Lung (tissue), 12 donors: ENCODE data around the gene TNK2. TPM values are rescaled to one million over a fixed set of nuclear protein-coding genes. Genes with fewer than 3 reads are reported as not detected.
"Not testable (repeated sequence)": the region's sequence is repeated elsewhere in the genome, so short reads cannot be mapped to it uniquely, and the experiment has no call there.

ENCODE experiments used
- ATAC-seq: fragments of 200-7000 bp; cut with Tn5 transposase; one replicate; pipeline ENCODE4 v1.9.1; 2020; ENCODE audit warnings: moderate number of reproducible peaks; ENCODE audit not compliant: insufficient read depth, low FRiP score
- DNase-seq, 3 donors: peaks; one replicate each; pipeline ENCODE4 v3.0.0-alpha.2; 2013 to 2017
- H3K27ac ChIP-seq, 2 donors: one replicate each; pipeline ENCODE4 v1.5.1; 2013; ENCODE audit warnings: mild to moderate bottlenecking in 2 of 2, moderate library complexity in 2 of 2, control low read depth in 1 of 2, inconsistent platforms in 1 of 2, low read depth in 1 of 2, low read length in 1 of 2
- H3K27me3 ChIP-seq, 3 donors: one replicate each; pipeline ENCODE4 v1.5.1; 2013; ENCODE audit warnings: low read length in 2 of 3; ENCODE audit not compliant: control insufficient read depth in 3 of 3, insufficient read depth in 3 of 3
- H3K36me3 ChIP-seq, 4 donors: one replicate each; pipeline ENCODE4 v1.5.1; 2013; ENCODE audit warnings: low read length in 4 of 4, mild to moderate bottlenecking in 1 of 4, moderate library complexity in 1 of 4; ENCODE audit not compliant: control insufficient read depth in 4 of 4, insufficient read depth in 4 of 4
- H3K4me1 ChIP-seq, 5 donors: one replicate each; pipeline ENCODE4 v1.5.1; 2013; ENCODE audit warnings: low read length in 5 of 5, mild to moderate bottlenecking in 2 of 5, moderate library complexity in 1 of 5; ENCODE audit not compliant: control insufficient read depth in 5 of 5, insufficient read depth in 5 of 5
- H3K4me3 ChIP-seq: one replicate; pipeline ENCODE4 v1.5.1; 2013; ENCODE audit warnings: mild to moderate bottlenecking, control low read depth, moderate library complexity
- H3K9ac ChIP-seq, 2 donors: one replicate each; pipeline ENCODE4 v1.5.1; 2013; ENCODE audit warnings: low read length in 2 of 2, control low read depth in 1 of 2; ENCODE audit not compliant: insufficient read depth in 1 of 2
- H3K9me3 ChIP-seq, 4 donors: one replicate each; pipeline ENCODE4 v1.5.1; 2013; ENCODE audit warnings: low read length in 3 of 4, mild to moderate bottlenecking in 1 of 4, moderate library complexity in 1 of 4; ENCODE audit not compliant: control insufficient read depth in 4 of 4, insufficient read depth in 3 of 4
- CTCF ChIP-seq: IDR thresholded peaks from 2 replicates; pipeline ENCODE4 v1.5.1; 2012; ENCODE audit warnings: mild to moderate bottlenecking; ENCODE audit errors: control extremely low read depth, extremely low read depth
- WGBS, 2 donors: extraction: QIAGEN DNeasy Blood & Tissue Kit; methylation state at CpG; one replicate each; pipeline ENCODE4 v1.1.7; 2013; 5-methylcytosine and 5-hydroxymethylcytosine counted together
- polyA plus RNA-seq, 2 donors: library from polyadenylated mRNA; stranded (reverse); fragments of 200-250 nt; gene quantifications; one replicate each; pipeline ENCODE4 v1.2.1, GENCODE V29; 2013
- total RNA-seq, 2 donors: library from RNA; depleted of rRNA in 1 of 2; stranded (reverse); fragments of >200 nt in 1 of 2; gene quantifications; one replicate each; pipeline ENCODE4 v1.2.1, GENCODE V29; 2014 to 2021
- donor health status: control.
- donor health status: control.
- donor health status: Bipolar disorder and iron deficiency.
- donor health status: healthy.
- donor health status: DM: yes; HTN: yes; CAD: no.

Gene TNK2
- total and polyA plus RNA-seq, 4 donors = 15.0 to 63.5 (median 35.6) TPM

DNA sequence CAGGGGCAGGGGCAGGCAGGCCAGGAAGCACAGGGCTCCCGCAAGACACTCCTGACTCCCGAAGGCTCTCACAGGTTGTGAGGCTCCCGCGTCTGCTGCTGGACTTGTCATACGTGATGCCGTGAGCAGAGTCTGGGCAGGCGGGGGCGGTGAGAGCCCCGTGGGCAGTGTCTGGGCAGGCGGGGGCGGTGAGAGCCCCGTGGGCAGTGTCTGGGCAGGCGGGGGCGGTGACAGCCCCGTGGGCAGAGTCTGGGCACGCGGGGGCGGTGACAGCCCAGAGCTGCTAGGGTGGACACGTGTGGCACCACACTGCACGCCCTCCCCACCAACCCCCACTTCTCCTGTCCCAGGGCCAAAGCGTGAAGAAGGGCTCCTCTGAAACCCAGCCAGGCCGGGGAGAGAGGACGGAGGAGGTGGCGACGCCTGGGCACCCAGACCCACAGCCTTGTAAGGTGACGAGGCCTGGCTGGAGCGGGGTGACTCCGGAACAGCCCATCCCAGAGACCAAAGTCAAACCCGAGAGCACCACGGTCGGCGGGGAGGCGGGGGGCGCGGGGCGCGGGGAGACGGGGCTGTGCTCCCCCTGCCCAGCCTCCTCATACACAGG lies 35.0 kb downstream of the TNK2 start:
- Histone ChIP-seq H3K36me3 (peaks cover 1 to 73% (median 13%) of the 10 kb centered on the region in 4 donors), H3K9ac (no peak overlapping the region), H3K4me1 (peaks cover 0 to 3% (median 0%) of the 10 kb centered on the region in 5 donors), H3K9me3 (no peaks in the 10 kb centered on the region), H3K27ac (peak overlapping the region in 1 of 2 donors; percentile 66), H3K4me3 (no peak overlapping the region), H3K27me3 (no peaks in the 10 kb centered on the region)
- no peak for DNase-seq
- WGBS, 2 donors = 74 to 76% methylated on average over 38 of the region's 38 CpGs
- ATAC-seq = peak; percentile 8
- no peak for TF ChIP-seq CTCF

GRCh38 chr3:195872800-195873199 lies 35.6 kb downstream of the TNK2 start:
- Histone ChIP-seq H3K9ac (no peak overlapping the region), H3K27ac (peak overlapping the region in 1 of 2 donors; percentile 66), H3K4me3 (no peak overlapping the region), H3K36me3 (peaks cover 5 to 73% (median 12%) of the 10 kb centered on the region in 4 donors), H3K9me3 (no peaks in the 10 kb centered on the region), H3K27me3 (no peaks in the 10 kb centered on the region), H3K4me1 (peaks cover 0 to 3% (median 0%) of the 10 kb centered on the region in 5 donors)
- DNase-seq = peak; percentile 38 to 67 (median 41)
- WGBS, 2 donors = 82 to 83% methylated on average over 16 of the region's 16 CpGs
- no peak for TF ChIP-seq CTCF
- peak; percentile 27 for ATAC-seq

GRCh38 chr3:195872097-195872496 lies 36.3 kb downstream of the TNK2 start:
- peaks cover 0 to 3% (median 0%) of the 10 kb centered on the region in 5 donors for H3K4me1 ChIP-seq
- H3K9me3 ChIP-seq = no peaks in the 10 kb centered on the region
- H3K27ac ChIP-seq = peak overlapping the region in 1 of 2 donors; percentile 4
- H3K4me3 ChIP-seq = no peak overlapping the region
- no peak for TF ChIP-seq CTCF
- no peak overlapping the region for H3K9ac ChIP-seq
- no peak for DNase-seq
- 86 to 89% methylated on average over 28 of the region's 28 CpGs for WGBS, 2 donors
- no peaks in the 10 kb centered on the region for H3K27me3 ChIP-seq
- H3K36me3 ChIP-seq = peaks cover 5 to 73% (median 12%) of the 10 kb centered on the region in 4 donors
- no peak for ATAC-seq

GRCh38 chr3:195871686-195872085 lies 36.7 kb downstream of the TNK2 start:
- peaks cover 5 to 73% (median 12%) of the 10 kb centered on the region in 4 donors for H3K36me3 ChIP-seq
- DNase-seq, H3K4me3 ChIP-seq, ATAC-seq, H3K27ac ChIP-seq, H3K4me1 ChIP-seq, H3K27me3 ChIP-seq, H3K9ac ChIP-seq, H3K9me3 ChIP-seq: not testable (repeated sequence)
- WGBS, 2 donors = 92 to 98% methylated on average over 3 of the region's 3 CpGs
